Upper lobe of left lung (tissue), 6 donors: ENCODE results near the gene HPS1. TPM values are rescaled to one million over a fixed set of nuclear protein-coding genes. Genes with fewer than 3 reads are reported as not detected.
"Not testable (repeated sequence)": the region's sequence is repeated elsewhere in the genome, so short reads cannot be mapped to it uniquely, and the experiment has no call there.

Experiments used
- ATAC-seq, 2 donors: fragments of 200-7000 bp; cut with Tn5 transposase; one replicate each; pipeline ENCODE4 v1.9.1; 2022; ENCODE audit warnings: mild to moderate bottlenecking in 2 of 2, moderate library complexity in 2 of 2; ENCODE audit not compliant: low FRiP score in 2 of 2
- DNase-seq, 2 donors: peaks; one replicate each; pipeline ENCODE4 v3.0.0-alpha.2; 2019 to 2020
- H3K27ac ChIP-seq, 4 donors: fragments of 200-600 bp; sonication (generic); one replicate each; pipeline ENCODE4 v1.5.1; 2016 to 2019
- H3K27me3 ChIP-seq, 4 donors: fragments of 200-600 bp; sonication (generic); one replicate each; pipeline ENCODE4 v1.5.1; 2017 to 2019
- H3K36me3 ChIP-seq, 4 donors: fragments of 200-600 bp; sonication (generic); one replicate each; pipeline ENCODE4 v1.5.1; 2016 to 2019
- H3K4me1 ChIP-seq, 4 donors: fragments of 200-600 bp; sonication (generic); one replicate each; pipeline ENCODE4 v1.5.1; 2018 to 2019
- H3K4me3 ChIP-seq, 4 donors: fragments of 200-600 bp; sonication (generic); one replicate each; pipeline ENCODE4 v1.5.1; 2017 to 2019; ENCODE audit warnings: mild to moderate bottlenecking in 2 of 4, moderate library complexity in 1 of 4
- H3K9me3 ChIP-seq, 4 donors: fragments of 200-600 bp; sonication (generic); one replicate each; pipeline ENCODE4 v1.5.1; 2018 to 2019
- EP300 ChIP-seq, 4 donors: sonication (generic); formaldehyde crosslinking; IDR thresholded peaks; one replicate each; pipeline ENCODE4 v1.5.1; 2017; ENCODE audit warnings: antibody characterized with exemption in 4 of 4, control low read depth in 2 of 4
- POLR2A ChIP-seq, 4 donors: fragments of 450-650 bp; IDR thresholded peaks; one replicate each; pipeline ENCODE4 v1.5.1; 2016 to 2017; ENCODE audit warnings: antibody characterized with exemption in 4 of 4, mild to moderate bottlenecking in 2 of 4
- POLR2AphosphoS5 ChIP-seq, 2 donors: sonication (generic); formaldehyde crosslinking; IDR thresholded peaks; one replicate each; pipeline ENCODE4 v1.5.1; 2017; ENCODE audit warnings: antibody characterized with exemption in 2 of 2
- WGBS, 2 donors: methylation state at CpG; one replicate each; pipeline ENCODE4 v1.1.5; 2017 to 2018; 5-methylcytosine and 5-hydroxymethylcytosine counted together
- total RNA-seq, 6 donors: library from RNA; depleted of rRNA in 4 of 6; stranded (reverse); fragments of >200 nt in 4 of 6; gene quantifications; one replicate each; pipeline versions ENCODE4 v1.1.0 to v1.2.1, GENCODE V29; 2016 to 2021
- TF ChIP-seq, protein P1 (sequence below), 6 experiments: fragments of 450-650 bp in 4 of 6; fragments of 200-600 bp in 2 of 6; sonication (generic) in 2 of 6; IDR thresholded peaks; one replicate each; pipeline ENCODE4 v1.5.1; 2016 to 2019; ENCODE audit warnings: antibody characterized with exemption in 6 of 6
- donor health status: DM: no; HTN: no; CAD: no; lungs with moderate emphysema.
- donor health status: DM: no; HTN: yes; CAD: no; lungs with severe emphysema.

The HPS1 gene
- total RNA-seq, 6 donors from 2014 or later: 45.8 to 103 (median 87.0) TPM

DNA sequence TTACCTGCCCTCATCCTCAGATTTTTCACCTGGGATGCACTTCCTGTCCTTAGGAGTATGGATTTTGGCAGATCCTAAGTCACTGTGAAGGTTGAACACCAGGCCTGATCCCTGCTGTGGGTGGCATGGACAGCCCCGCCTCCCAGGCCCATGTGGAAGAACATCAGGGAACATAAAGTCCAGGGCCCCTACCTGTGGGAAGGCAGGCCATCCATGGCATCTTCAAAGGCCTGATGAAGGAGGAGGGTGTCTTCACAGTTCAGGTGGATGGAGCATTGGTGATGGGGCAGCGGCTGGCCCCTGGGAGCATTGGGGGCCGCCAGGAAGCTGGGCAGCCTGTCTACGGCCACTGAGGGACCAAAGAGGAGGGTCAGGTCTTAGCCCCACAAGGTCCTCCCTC, 56.3 kb downstream of the HPS1 start:
- Histone ChIP-seq H3K9me3 (no peaks in the 10 kb centered on the region), H3K27ac (no peak overlapping the region), H3K4me3 (no peak overlapping the region), H3K4me1 (peaks cover 0 to 8% (median 3%) of the 10 kb centered on the region in 4 donors), H3K36me3 (peaks cover 0 to 19% (median 2%) of the 10 kb centered on the region in 4 donors), H3K27me3 (no peaks in the 10 kb centered on the region)
- TF ChIP-seq EP300 (IDR thresholded peaks at IDR 0.05): no peak
- TF ChIP-seq POLR2AphosphoS5 (IDR thresholded peaks at IDR 0.05): no peak
- TF ChIP-seq POLR2A (IDR thresholded peaks at IDR 0.05): no peak
- TF ChIP-seq, protein P1, sequence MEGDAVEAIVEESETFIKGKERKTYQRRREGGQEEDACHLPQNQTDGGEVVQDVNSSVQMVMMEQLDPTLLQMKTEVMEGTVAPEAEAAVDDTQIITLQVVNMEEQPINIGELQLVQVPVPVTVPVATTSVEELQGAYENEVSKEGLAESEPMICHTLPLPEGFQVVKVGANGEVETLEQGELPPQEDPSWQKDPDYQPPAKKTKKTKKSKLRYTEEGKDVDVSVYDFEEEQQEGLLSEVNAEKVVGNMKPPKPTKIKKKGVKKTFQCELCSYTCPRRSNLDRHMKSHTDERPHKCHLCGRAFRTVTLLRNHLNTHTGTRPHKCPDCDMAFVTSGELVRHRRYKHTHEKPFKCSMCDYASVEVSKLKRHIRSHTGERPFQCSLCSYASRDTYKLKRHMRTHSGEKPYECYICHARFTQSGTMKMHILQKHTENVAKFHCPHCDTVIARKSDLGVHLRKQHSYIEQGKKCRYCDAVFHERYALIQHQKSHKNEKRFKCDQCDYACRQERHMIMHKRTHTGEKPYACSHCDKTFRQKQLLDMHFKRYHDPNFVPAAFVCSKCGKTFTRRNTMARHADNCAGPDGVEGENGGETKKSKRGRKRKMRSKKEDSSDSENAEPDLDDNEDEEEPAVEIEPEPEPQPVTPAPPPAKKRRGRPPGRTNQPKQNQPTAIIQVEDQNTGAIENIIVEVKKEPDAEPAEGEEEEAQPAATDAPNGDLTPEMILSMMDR (IDR thresholded peaks at IDR 0.05): no peak
- 89 to 90% methylated on average over 3 to 4 of the region's 4 CpGs for WGBS, 2 donors
- no peak for ATAC-seq
- DNase-seq: no peak

DNA sequence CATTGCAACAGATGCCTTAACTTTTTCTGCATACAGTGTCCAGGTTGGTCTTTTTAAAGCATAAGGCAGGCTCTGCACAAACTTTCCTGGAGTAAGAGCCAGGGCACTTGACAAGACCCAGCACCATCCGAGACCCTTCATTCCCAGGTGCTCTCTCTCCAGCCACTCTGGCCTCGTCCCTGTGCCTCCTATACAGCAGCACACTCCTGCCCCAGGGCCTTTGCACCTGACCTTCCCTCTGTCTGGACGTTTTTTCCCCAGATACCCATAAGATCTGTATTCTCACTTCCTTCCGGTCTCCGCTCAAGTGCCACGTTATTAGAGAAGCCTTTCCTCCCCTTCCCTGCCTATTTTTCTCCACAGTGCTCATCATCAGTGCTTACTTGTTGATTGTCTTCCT, 57.3 kb downstream of the HPS1 start:
- no peak overlapping the region for H3K4me3 ChIP-seq
- H3K9me3 ChIP-seq: no peaks in the 10 kb centered on the region
- WGBS, 2 donors: 82 to 84% methylated on average over 6 of the region's 6 CpGs
- H3K4me1 ChIP-seq: peaks cover 0 to 8% (median 3%) of the 10 kb centered on the region in 4 donors
- no peak for DNase-seq
- H3K36me3 ChIP-seq: peaks cover 0 to 19% (median 3%) of the 10 kb centered on the region in 4 donors
- no peaks in the 10 kb centered on the region for H3K27me3 ChIP-seq
- no peak for ATAC-seq
- TF ChIP-seq, protein P1 (IDR thresholded peaks at IDR 0.05): no peak
- TF ChIP-seq POLR2A (IDR thresholded peaks at IDR 0.05): no peak
- no peak for TF ChIP-seq POLR2AphosphoS5 (IDR thresholded peaks at IDR 0.05)
- H3K27ac ChIP-seq: no peak overlapping the region

DNA sequence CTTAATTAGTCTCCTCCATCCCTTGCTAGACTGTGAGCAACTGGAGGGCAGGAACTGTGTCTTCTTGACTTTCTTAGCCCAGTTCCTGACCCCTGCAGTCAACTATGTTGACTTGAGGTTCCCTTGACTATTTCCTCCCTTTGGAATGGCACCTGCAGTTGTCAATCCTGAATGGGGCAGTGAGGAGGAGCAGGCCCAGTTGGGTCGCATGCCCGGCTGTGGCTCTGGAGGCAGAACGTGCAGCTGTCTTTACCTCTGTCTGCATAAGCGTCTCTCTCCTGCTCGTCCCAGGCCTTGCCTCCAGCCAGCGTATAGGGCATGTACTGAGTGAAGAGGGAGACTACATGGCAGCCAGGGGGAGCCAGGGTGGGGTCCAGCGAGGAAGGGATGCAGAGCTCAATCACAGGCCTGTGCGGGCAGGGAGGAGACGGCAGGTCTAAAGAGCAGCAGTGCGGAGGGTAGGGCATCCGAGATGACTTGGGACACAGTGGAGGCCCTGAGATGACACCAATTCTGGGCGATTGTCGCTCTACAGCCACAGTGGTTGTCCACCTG, 58.6 kb downstream of the HPS1 start:
- ATAC-seq (no peak), DNase-seq (no peak)
- TF ChIP-seq POLR2AphosphoS5 (IDR thresholded peaks at IDR 0.05) (no peak), POLR2A (IDR thresholded peaks at IDR 0.05) (no peak), EP300 (IDR thresholded peaks at IDR 0.05) (no peak)
- TF ChIP-seq, protein P1 (IDR thresholded peaks at IDR 0.05): no peak
- H3K4me1 ChIP-seq: peaks cover 0 to 8% (median 3%) of the 10 kb centered on the region in 4 donors
- WGBS, 2 donors: 93 to 96% methylated on average over 13 of the region's 13 CpGs
- H3K4me3 ChIP-seq: no peak overlapping the region
- peaks cover 0 to 22% (median 8%) of the 10 kb centered on the region in 4 donors for H3K36me3 ChIP-seq
- no peak overlapping the region for H3K27ac ChIP-seq
- no peaks in the 10 kb centered on the region for H3K9me3 ChIP-seq
- H3K27me3 ChIP-seq: no peaks in the 10 kb centered on the region

DNA sequence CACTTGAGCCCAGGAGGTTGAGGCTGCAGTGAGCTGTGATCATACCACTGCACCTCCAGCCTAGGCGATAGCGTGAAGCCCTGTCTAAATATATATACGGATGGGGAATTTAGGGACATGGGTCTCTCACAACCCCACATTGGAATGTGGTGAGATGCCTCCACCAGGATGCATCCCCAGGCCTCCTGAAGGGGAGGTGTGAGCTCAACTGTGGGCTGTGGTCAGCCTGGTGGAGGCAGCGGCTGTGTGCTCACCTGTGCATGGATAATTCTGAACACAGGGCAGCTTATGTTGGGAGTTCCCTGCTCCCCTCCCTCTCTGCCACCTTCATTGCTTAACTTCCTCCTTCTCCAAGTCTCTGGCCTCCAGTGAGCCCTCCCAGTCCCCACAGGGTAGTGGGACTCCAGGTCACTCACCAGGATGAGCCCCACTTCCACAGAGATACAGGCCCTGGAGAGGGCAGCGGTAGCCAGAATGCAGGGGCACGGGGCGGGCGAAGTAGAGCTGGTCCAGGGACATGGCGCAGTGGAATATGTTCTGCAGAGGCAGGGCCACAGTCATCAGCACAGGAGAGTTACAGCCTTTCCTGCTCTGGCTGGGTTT, 62.1 kb downstream of the HPS1 start:
- no peak for ATAC-seq
- Histone ChIP-seq H3K27me3 (no peaks in the 10 kb centered on the region), H3K4me1 (no peaks in the 10 kb centered on the region), H3K4me3 (no peak overlapping the region), H3K27ac (no peak overlapping the region), H3K9me3 (no peaks in the 10 kb centered on the region), H3K36me3 (peaks cover 0 to 22% (median 8%) of the 10 kb centered on the region in 4 donors)
- WGBS, 2 donors: 86 to 93% methylated on average over 8 to 9 of the region's 9 CpGs
- peak in 1 of 2 donors; percentile 41 for DNase-seq
- TF ChIP-seq EP300 (IDR thresholded peaks at IDR 0.05) (no peak), POLR2AphosphoS5 (IDR thresholded peaks at IDR 0.05) (no peak), POLR2A (IDR thresholded peaks at IDR 0.05) (no peak)
- TF ChIP-seq, protein P1 (IDR thresholded peaks at IDR 0.05): no peak

DNA sequence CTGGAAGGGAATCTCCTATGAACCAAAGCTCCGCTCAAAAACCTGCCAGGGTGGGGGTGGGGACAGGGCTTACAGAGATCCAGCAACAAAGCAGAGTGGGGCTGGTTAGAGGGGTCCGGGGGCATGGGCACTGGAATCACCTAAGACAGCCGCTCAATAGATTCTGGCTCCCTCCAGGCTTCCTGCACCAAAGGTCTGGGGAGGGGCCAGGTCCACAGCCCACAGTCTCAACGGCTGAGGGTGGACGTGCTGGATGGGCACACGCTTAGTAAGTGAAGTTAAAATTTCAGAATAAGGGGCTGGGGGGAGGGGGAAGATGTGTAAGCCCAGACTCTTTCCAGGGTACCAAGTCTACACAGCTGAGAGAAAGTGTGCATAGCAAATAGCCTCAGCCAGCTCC, 62.9 kb downstream of the HPS1 start:
- WGBS, 2 donors: 91 to 92% methylated on average over 6 of the region's 6 CpGs
- H3K27ac ChIP-seq: no peak overlapping the region
- DNase-seq (no peak), ATAC-seq (no peak)
- H3K9me3 ChIP-seq: no peaks in the 10 kb centered on the region
- no peaks in the 10 kb centered on the region for H3K27me3 ChIP-seq
- no peak overlapping the region for H3K4me3 ChIP-seq
- TF ChIP-seq EP300 (IDR thresholded peaks at IDR 0.05) (no peak), POLR2AphosphoS5 (IDR thresholded peaks at IDR 0.05) (no peak), POLR2A (IDR thresholded peaks at IDR 0.05) (no peak)
- TF ChIP-seq, protein P1 (IDR thresholded peaks at IDR 0.05): no peak
- H3K36me3 ChIP-seq: peaks cover 0 to 22% (median 8%) of the 10 kb centered on the region in 4 donors
- H3K4me1 ChIP-seq: no peaks in the 10 kb centered on the region

DNA sequence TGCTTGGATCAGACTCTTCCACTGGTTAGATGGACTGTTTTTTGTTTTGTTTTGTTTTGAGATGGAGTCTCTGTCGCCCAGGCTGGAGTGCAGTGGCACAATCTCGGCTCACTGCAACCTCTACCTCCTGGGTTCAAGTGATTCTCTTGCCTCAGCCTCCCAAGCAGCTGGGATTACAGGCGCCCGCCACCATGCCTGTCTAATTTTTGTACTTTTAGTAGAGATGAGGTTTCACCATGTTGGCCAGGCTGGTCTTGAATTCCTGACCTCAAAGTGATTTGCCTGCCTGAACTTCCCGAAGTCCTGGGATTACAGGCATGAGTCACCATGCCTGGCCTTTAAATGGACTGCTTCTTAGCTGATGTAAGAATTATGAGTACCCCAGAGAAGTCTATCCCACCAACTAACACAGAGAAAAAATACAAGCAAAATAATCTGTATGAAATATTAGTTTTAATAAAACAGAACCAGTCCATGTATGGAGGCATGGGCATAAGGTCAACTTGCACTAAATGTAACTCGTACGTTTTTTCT, 63.5 kb downstream of the HPS1 start:
- H3K4me1 ChIP-seq, H3K27me3 ChIP-seq, H3K4me3 ChIP-seq, DNase-seq, H3K27ac ChIP-seq, H3K9me3 ChIP-seq: not testable (repeated sequence)
- peaks cover 0 to 22% (median 8%) of the 10 kb centered on the region in 4 donors for H3K36me3 ChIP-seq
- peak in 1 of 2 donors; percentile 61 for ATAC-seq
- 88 to 92% methylated on average over 6 to 7 of the region's 7 CpGs for WGBS, 2 donors
